ENCODE data around the gene DCHS2. TPM values are rescaled to one million over a fixed set of nuclear protein-coding genes. Genes with fewer than 3 reads are reported as not detected.

Gene DCHS2
- total RNA-seq, 5 donors from 2014 or later (not counting 1 experiment from before 2014, with no cell fraction given), result 0.09 to 0.44 (median 0.13) TPM; not detected in 2

- no peak for ATAC-seq (replicated peaks in 1 of 4)
- Mint-ChIP-seq H3K9me3 (peaks cover 0 to 14% (median 8%) of the 10 kb centered on the region in 3 donors), H3K4me3 (no peak overlapping the region), H3K27ac (no peak overlapping the region), H3K4me1 (no peaks in the 10 kb centered on the region), H3K27me3 (peaks cover 8 to 25% of the 10 kb centered on the region in 2 donors), H3K36me3 (no peaks in the 10 kb centered on the region)
- Histone ChIP-seq H3K27me3 (replicated peaks in 1 of 2; ENCODE audit: control insufficient read depth in 2 of 2, extremely low read depth in 1 of 2, insufficient read depth in 2 of 2, low read length in 1 of 2) (no peaks in the 10 kb centered on the region), H3K9me3 (no peaks in the 10 kb centered on the region), H3K4me3 (ENCODE audit: control insufficient read depth in 1 of 2, extremely low read depth in 1 of 2, low read length in 1 of 2) (no peak overlapping the region), H3K4me1 (ENCODE audit: control insufficient read depth in 1 of 2, extremely low read depth in 1 of 2, insufficient read depth in 2 of 2, low read length in 2 of 2) (no peaks in the 10 kb centered on the region), H3K36me3 (ENCODE audit: control insufficient read depth in 2 of 2, extremely low read depth in 1 of 2, insufficient read depth in 1 of 2, low read length in 1 of 2) (no peaks in the 10 kb centered on the region), H3K27ac (ENCODE audit: low read length) (no peak overlapping the region)
- POLR2A ChIA-PET, result no interaction called here
- CTCF ChIA-PET, result no interaction called here
- 90% methylated on average over 2 of the region's 7 CpGs for WGBS (ENCODE audit: insufficient coverage)
- no peak for DNase-seq
These were observed 179.4 kb downstream of the DCHS2 start for GRCh38 chr4:154312246-154312645.

- peaks cover 0 to 14% (median 8%) of the 10 kb centered on the region in 3 donors for H3K9me3 Mint-ChIP-seq
- no peak overlapping the region for H3K4me3 Mint-ChIP-seq
- DNase-seq (no peak), ATAC-seq (replicated peaks in 1 of 4) (no peak)
- H3K4me1 Mint-ChIP-seq, result no peaks in the 10 kb centered on the region
- H3K27me3 ChIP-seq (replicated peaks in 1 of 2; ENCODE audit: control insufficient read depth in 2 of 2, extremely low read depth in 1 of 2, insufficient read depth in 2 of 2, low read length in 1 of 2), result no peaks in the 10 kb centered on the region
- no peak overlapping the region for H3K4me3 ChIP-seq (ENCODE audit: control insufficient read depth in 1 of 2, extremely low read depth in 1 of 2, low read length in 1 of 2)
- ChIA-PET POLR2A (no interaction called here), CTCF (no interaction called here)
- H3K9me3 ChIP-seq, result no peaks in the 10 kb centered on the region
- H3K27ac Mint-ChIP-seq, result no peak overlapping the region
- H3K36me3 ChIP-seq (ENCODE audit: control insufficient read depth in 2 of 2, extremely low read depth in 1 of 2, insufficient read depth in 1 of 2, low read length in 1 of 2), result no peaks in the 10 kb centered on the region
- no peak overlapping the region for H3K27ac ChIP-seq (ENCODE audit: low read length)
- no peaks in the 10 kb centered on the region for H3K36me3 Mint-ChIP-seq
- no peaks in the 10 kb centered on the region for H3K4me1 ChIP-seq (ENCODE audit: control insufficient read depth in 1 of 2, extremely low read depth in 1 of 2, insufficient read depth in 2 of 2, low read length in 2 of 2)
- peaks cover 8 to 22% of the 10 kb centered on the region in 2 donors for H3K27me3 Mint-ChIP-seq
These were observed 181.0 kb downstream of the DCHS2 start for GRCh38 chr4:154310578-154310977.

- H3K9me3 ChIP-seq, result no peaks in the 10 kb centered on the region
- H3K36me3 ChIP-seq (ENCODE audit: control insufficient read depth in 2 of 2, extremely low read depth in 1 of 2, insufficient read depth in 1 of 2, low read length in 1 of 2), result no peaks in the 10 kb centered on the region
- peaks cover 8 to 19% of the 10 kb centered on the region in 2 donors for H3K27me3 Mint-ChIP-seq
- no peak overlapping the region for H3K4me3 Mint-ChIP-seq
- no peaks in the 10 kb centered on the region for H3K4me1 ChIP-seq (ENCODE audit: control insufficient read depth in 1 of 2, extremely low read depth in 1 of 2, insufficient read depth in 2 of 2, low read length in 2 of 2)
- H3K4me1 Mint-ChIP-seq, result no peaks in the 10 kb centered on the region
- ATAC-seq (replicated peaks in 1 of 4) (no peak), DNase-seq (no peak)
- POLR2A ChIA-PET, result no interaction called here
- no peaks in the 10 kb centered on the region for H3K36me3 Mint-ChIP-seq
- H3K27me3 ChIP-seq (replicated peaks in 1 of 2; ENCODE audit: control insufficient read depth in 2 of 2, extremely low read depth in 1 of 2, insufficient read depth in 2 of 2, low read length in 1 of 2), result no peaks in the 10 kb centered on the region
- CTCF ChIA-PET, result no interaction called here
- no CpG with 5 or more reads among the region's 1 CpG for WGBS (ENCODE audit: insufficient coverage)
- no peak overlapping the region for H3K27ac ChIP-seq (ENCODE audit: low read length)
- no peak overlapping the region for H3K4me3 ChIP-seq (ENCODE audit: control insufficient read depth in 1 of 2, extremely low read depth in 1 of 2, low read length in 1 of 2)
- peaks cover 0 to 14% (median 8%) of the 10 kb centered on the region in 3 donors for H3K9me3 Mint-ChIP-seq
- H3K27ac Mint-ChIP-seq, result no peak overlapping the region
These were observed 183.4 kb downstream of the DCHS2 start for GRCh38 chr4:154308207-154308606.

GRCh38 chr4:154307451-154307850 lies 184.1 kb downstream of the DCHS2 start:
- Histone ChIP-seq H3K9me3 (no peaks in the 10 kb centered on the region), H3K27ac (ENCODE audit: low read length) (no peak overlapping the region), H3K4me1 (ENCODE audit: control insufficient read depth in 1 of 2, extremely low read depth in 1 of 2, insufficient read depth in 2 of 2, low read length in 2 of 2) (no peaks in the 10 kb centered on the region), H3K4me3 (ENCODE audit: control insufficient read depth in 1 of 2, extremely low read depth in 1 of 2, low read length in 1 of 2) (no peak overlapping the region), H3K27me3 (replicated peaks in 1 of 2; ENCODE audit: control insufficient read depth in 2 of 2, extremely low read depth in 1 of 2, insufficient read depth in 2 of 2, low read length in 1 of 2) (no peaks in the 10 kb centered on the region), H3K36me3 (ENCODE audit: control insufficient read depth in 2 of 2, extremely low read depth in 1 of 2, insufficient read depth in 1 of 2, low read length in 1 of 2) (no peaks in the 10 kb centered on the region)
- H3K27ac Mint-ChIP-seq, result no peak overlapping the region
- H3K36me3 Mint-ChIP-seq, result no peaks in the 10 kb centered on the region
- ATAC-seq (replicated peaks in 1 of 4) (no peak), DNase-seq (no peak)
- ChIA-PET CTCF (no interaction called here), POLR2A (no interaction called here)
- peaks cover 8 to 19% of the 10 kb centered on the region in 2 donors for H3K27me3 Mint-ChIP-seq
- 81% methylated on average over 3 of the region's 3 CpGs for WGBS (ENCODE audit: insufficient coverage)
- H3K4me1 Mint-ChIP-seq, result no peaks in the 10 kb centered on the region
- no peak overlapping the region for H3K4me3 Mint-ChIP-seq
- H3K9me3 Mint-ChIP-seq, result peaks cover 0 to 14% (median 8%) of the 10 kb centered on the region in 3 donors

GRCh38 chr4:154305616-154306015 lies 186.0 kb downstream of the DCHS2 start:
- no peaks in the 10 kb centered on the region for H3K27me3 ChIP-seq (replicated peaks in 1 of 2; ENCODE audit: control insufficient read depth in 2 of 2, extremely low read depth in 1 of 2, insufficient read depth in 2 of 2, low read length in 1 of 2)
- POLR2A ChIA-PET, result no interaction called here
- CTCF ChIA-PET, result no interaction called here
- WGBS (ENCODE audit: insufficient coverage), result no CpG with 5 or more reads among the region's 5 CpGs
- Mint-ChIP-seq H3K27ac (no peak overlapping the region), H3K36me3 (no peaks in the 10 kb centered on the region), H3K4me1 (no peaks in the 10 kb centered on the region), H3K27me3 (peaks cover 2 to 13% of the 10 kb centered on the region in 2 donors), H3K4me3 (no peak overlapping the region), H3K9me3 (peaks cover 0 to 14% (median 8%) of the 10 kb centered on the region in 3 donors)
- no peaks in the 10 kb centered on the region for H3K4me1 ChIP-seq (ENCODE audit: control insufficient read depth in 1 of 2, extremely low read depth in 1 of 2, insufficient read depth in 2 of 2, low read length in 2 of 2)
- DNase-seq (no peak), ATAC-seq (replicated peaks in 1 of 4) (no peak)
- H3K27ac ChIP-seq (ENCODE audit: low read length), result no peak overlapping the region
- no peak overlapping the region for H3K4me3 ChIP-seq (ENCODE audit: control insufficient read depth in 1 of 2, extremely low read depth in 1 of 2, low read length in 1 of 2)
- no peaks in the 10 kb centered on the region for H3K9me3 ChIP-seq
- no peaks in the 10 kb centered on the region for H3K36me3 ChIP-seq (ENCODE audit: control insufficient read depth in 2 of 2, extremely low read depth in 1 of 2, insufficient read depth in 1 of 2, low read length in 1 of 2)

- ChIA-PET CTCF (no interaction called here), POLR2A (no interaction called here)
- Mint-ChIP-seq H3K4me1 (no peaks in the 10 kb centered on the region), H3K36me3 (no peaks in the 10 kb centered on the region), H3K27me3 (peaks cover 1 to 17% of the 10 kb centered on the region in 2 donors), H3K9me3 (peaks cover 0 to 14% (median 8%) of the 10 kb centered on the region in 3 donors), H3K4me3 (no peak overlapping the region), H3K27ac (no peak overlapping the region)
- no peaks in the 10 kb centered on the region for H3K4me1 ChIP-seq (ENCODE audit: control insufficient read depth in 1 of 2, extremely low read depth in 1 of 2, insufficient read depth in 2 of 2, low read length in 2 of 2)
- DNase-seq (no peak), ATAC-seq (replicated peaks in 1 of 4) (no peak)
- H3K27ac ChIP-seq (ENCODE audit: low read length), result no peak overlapping the region
- whole genome bisulfite sequencing (ENCODE audit: insufficient coverage), result 80% methylated on average over 1 of the region's 5 CpGs
- H3K9me3 ChIP-seq, result no peaks in the 10 kb centered on the region
- no peaks in the 10 kb centered on the region for H3K36me3 ChIP-seq (ENCODE audit: control insufficient read depth in 2 of 2, extremely low read depth in 1 of 2, insufficient read depth in 1 of 2, low read length in 1 of 2)
- H3K4me3 ChIP-seq (ENCODE audit: control insufficient read depth in 1 of 2, extremely low read depth in 1 of 2, low read length in 1 of 2), result no peak overlapping the region
- H3K27me3 ChIP-seq (replicated peaks in 1 of 2; ENCODE audit: control insufficient read depth in 2 of 2, extremely low read depth in 1 of 2, insufficient read depth in 2 of 2, low read length in 1 of 2), result no peaks in the 10 kb centered on the region
These were observed 186.9 kb downstream of the DCHS2 start for GRCh38 chr4:154304679-154305078.

GRCh38 chr4:154294652-154295350 lies 196.8 kb downstream of the DCHS2 start:
- H3K27ac Mint-ChIP-seq, result no peak overlapping the region
- no peak overlapping the region for H3K27ac ChIP-seq (ENCODE audit: low read length)

More at GRCh38 chr4:154294652-154295350, 196.8 kb downstream of the DCHS2 start:
- H3K4me3 Mint-ChIP-seq, result no peak overlapping the region
- POLR2A ChIA-PET, result no interaction called here
- H3K4me1 Mint-ChIP-seq, result no peaks in the 10 kb centered on the region
- H3K9me3 ChIP-seq, result no peaks in the 10 kb centered on the region
- H3K4me3 ChIP-seq (ENCODE audit: control insufficient read depth in 1 of 2, extremely low read depth in 1 of 2, low read length in 1 of 2), result no peak overlapping the region
- no peaks in the 10 kb centered on the region for H3K9me3 Mint-ChIP-seq
- no peaks in the 10 kb centered on the region for H3K36me3 Mint-ChIP-seq
- ATAC-seq (replicated peaks in 1 of 4) (no peak), DNase-seq (no peak)
- H3K27me3 ChIP-seq (replicated peaks in 1 of 2; ENCODE audit: control insufficient read depth in 2 of 2, extremely low read depth in 1 of 2, insufficient read depth in 2 of 2, low read length in 1 of 2), result peaks cover 0 to 3% of the 10 kb centered on the region in 2 experiments
- no peaks in the 10 kb centered on the region for H3K4me1 ChIP-seq (ENCODE audit: control insufficient read depth in 1 of 2, extremely low read depth in 1 of 2, insufficient read depth in 2 of 2, low read length in 2 of 2)
- H3K36me3 ChIP-seq (ENCODE audit: control insufficient read depth in 2 of 2, extremely low read depth in 1 of 2, insufficient read depth in 1 of 2, low read length in 1 of 2), result no peaks in the 10 kb centered on the region
- no CpG with 5 or more reads among the region's 4 CpGs for WGBS (ENCODE audit: insufficient coverage)
- peaks cover 5 to 25% of the 10 kb centered on the region in 2 donors for H3K27me3 Mint-ChIP-seq
- CTCF ChIA-PET, result no interaction called here
